Measurements from ENCODE around the gene HS3ST6.

GRCh38 chr16:1923299-1924034 is 5.3 kb upstream of the HS3ST6 start:
- TF ChIP-seq POLR2A (IDR thresholded peaks at IDR 0.05; ENCODE audit: borderline replicate concordance, extremely low read depth, insufficient read depth, insufficient read length) (no peak), EZH2phosphoT487 (IDR thresholded peaks at IDR 0.05; ENCODE audit: borderline replicate concordance) (no peak)
